GM12878 (cell line): ENCODE results near the gene LAD1. TPM values are rescaled to one million over a fixed set of nuclear protein-coding genes. Genes with fewer than 3 reads are reported as not detected.

Source experiments
- ATAC-seq: fragments of 200-7000 bp; cut with Tn5 transposase; 3 replicates; pipeline ENCODE4 v1.9.1; 2020; ENCODE audit warnings: mild to moderate bottlenecking, moderate library complexity
- BruUV-seq: library from RNA; stranded (reverse); fragments of 400-500 nt; replicated peaks from 2 replicates; lab custom pipeline; 2021; lab: Mats Ljungman, UMichigan
- CTCF ChIA-PET: fragments of 300-600 bp; sonication (Branson Sonifier 250); formaldehyde crosslinking; extraction: SDS; loops from one replicate; lab custom pipeline; 2021; ENCODE audit warnings: inconsistent platforms; lab: Yijun Ruan, JAX
- POLR2A ChIA-PET: fragments of 350-600 bp; formaldehyde crosslinking; extraction: SDS; loops from one replicate; lab custom pipeline; 2021; ENCODE audit warnings: inconsistent platforms; lab: Charles Lee
- RAD21 ChIA-PET: fragments of 300-600 bp; sonication (Branson Sonifier 250); formaldehyde crosslinking; loops from one replicate; lab custom pipeline; 2023; ENCODE audit warnings: antibody characterized with exemption; ENCODE audit not compliant: unreplicated experiment; lab: Charles Lee
- SMC1A ChIA-PET: fragments of 300-600 bp; sonication (Branson Sonifier 250); formaldehyde crosslinking; loops from one replicate; lab custom pipeline; 2023; ENCODE audit not compliant: unreplicated experiment, uncharacterized antibody; lab: Charles Lee
- DNase-seq: peaks from one replicate; pipeline ENCODE4 v3.0.0-alpha.2; 2011; ENCODE audit warnings: low read depth, low spot score
- FAIRE-seq: peaks from 3 replicates; lab custom pipeline; 2011; peaks lifted over from hg19 to GRCh38; lab: Jason Lieb, UNC
- H2AFZ ChIP-seq: 2 replicates; pipeline ENCODE4 v1.6.0; 2011; ENCODE audit warnings: low read depth, low read length, control low read depth; ENCODE audit not compliant: control insufficient read depth
- H3K27ac ChIP-seq: 2 replicates; pipeline ENCODE4 v1.5.1; 2011; ENCODE audit warnings: control low read depth; ENCODE audit not compliant: control insufficient read depth, insufficient read depth
- H3K27me3 ChIP-seq, 2 experiments: replicated peaks in 1 of 2; 2 replicates each; pipeline versions ENCODE4 v1.6.0 to v1.6.1; 2011; ENCODE audit warnings: low read length in 1 of 2; ENCODE audit not compliant: control insufficient read depth in 2 of 2, insufficient read depth in 2 of 2
- H3K36me3 ChIP-seq, 2 experiments: 2 replicates each; pipeline ENCODE4 v1.5.1; 2011; ENCODE audit warnings: low read length in 1 of 2; ENCODE audit not compliant: control insufficient read depth in 2 of 2, insufficient read depth in 2 of 2
- H3K4me1 ChIP-seq: 2 replicates; pipeline ENCODE4 v1.6.1; 2011; ENCODE audit warnings: mild to moderate bottlenecking, low read length, moderate library complexity, mixed read lengths; ENCODE audit not compliant: control insufficient read depth, insufficient read depth
- H3K4me2 ChIP-seq: 2 replicates; pipeline ENCODE4 v1.6.0; 2011; ENCODE audit warnings: control low read depth; ENCODE audit not compliant: control insufficient read depth, insufficient read depth
- H3K4me3 ChIP-seq: fragments of 200-600 bp; sonication (generic); 2 replicates; pipeline ENCODE4 v1.5.1; 2016
- H3K79me2 ChIP-seq: 2 replicates; pipeline ENCODE4 v1.6.0; 2011; ENCODE audit warnings: low read length; ENCODE audit not compliant: control insufficient read depth, insufficient read depth
- H3K9ac ChIP-seq: 2 replicates; pipeline ENCODE4 v1.8.0; 2011; ENCODE audit warnings: low read length, control low read depth, mixed read lengths; ENCODE audit not compliant: control insufficient read depth, insufficient read depth
- H3K9me3 ChIP-seq: replicated peaks from 3 replicates; pipeline ENCODE4 v1.5.1; 2011; ENCODE audit warnings: mild to moderate bottlenecking, low read length; ENCODE audit not compliant: control insufficient read depth, insufficient read depth
- H4K20me1 ChIP-seq: 2 replicates; pipeline ENCODE4 v1.6.0; 2011; ENCODE audit not compliant: control insufficient read depth, insufficient read depth
- CBX3 ChIP-seq: fragments of 200-600 bp; sonication (generic); IDR thresholded peaks from 2 replicates; pipeline ENCODE4 v1.6.1; 2016; ENCODE audit warnings: low read depth, borderline replicate concordance
- CHD4 ChIP-seq: fragments of 200-600 bp; sonication (generic); IDR thresholded peaks from 2 replicates; pipeline ENCODE4 v1.6.1; 2016; ENCODE audit warnings: mild to moderate bottlenecking
- DPF2 ChIP-seq: fragments of 450-650 bp; IDR thresholded peaks from 2 replicates; pipeline ENCODE4 v1.6.1; 2017; ENCODE audit warnings: mild to moderate bottlenecking
- KDM1A ChIP-seq: fragments of 200-600 bp; sonication (generic); IDR thresholded peaks from 2 replicates; pipeline ENCODE4 v1.6.1; 2016; ENCODE audit warnings: borderline replicate concordance
- NFYA ChIP-seq: IDR thresholded peaks from 2 replicates; pipeline ENCODE4 v1.6.1; 2011; ENCODE audit warnings: low read depth, mild to moderate bottlenecking, low read length, improper control_type of control experiment, borderline replicate concordance
- PML ChIP-seq: IDR thresholded peaks from 2 replicates; pipeline ENCODE4 v1.6.1; 2012; ENCODE audit warnings: low read length, inconsistent platforms
- RFX5 ChIP-seq: IDR thresholded peaks from 2 replicates; pipeline ENCODE4 v1.6.1; 2011; ENCODE audit warnings: low read depth, low read length, improper control_type of control experiment
- SIX5 ChIP-seq: IDR thresholded peaks from 2 replicates; pipeline ENCODE4 v1.6.1; 2011; ENCODE audit warnings: mild to moderate bottlenecking, low read depth, low read length, moderate library complexity; ENCODE audit not compliant: severe bottlenecking
- SMAD1 ChIP-seq: fragments of 450-650 bp; IDR thresholded peaks from 2 replicates; pipeline ENCODE4 v1.6.1; 2018; ENCODE audit warnings: mild to moderate bottlenecking, low read depth; ENCODE audit not compliant: partially characterized antibody
- STAT3 ChIP-seq: IDR thresholded peaks from 2 replicates; pipeline ENCODE4 v1.6.1; 2011; ENCODE audit warnings: low read depth, low read length, improper control_type of control experiment
- TAF1 ChIP-seq: IDR thresholded peaks from 2 replicates; pipeline ENCODE4 v1.6.1; 2011; ENCODE audit warnings: mild to moderate bottlenecking, low read depth, low read length, borderline replicate concordance
- TBL1XR1 ChIP-seq: IDR thresholded peaks from 2 replicates; pipeline ENCODE4 v1.6.1; 2012; ENCODE audit warnings: low read depth, low read length, improper control_type of control experiment
- ZNF687 ChIP-seq: fragments of 450-650 bp; IDR thresholded peaks from 2 replicates; pipeline ENCODE4 v1.6.1; 2017; ENCODE audit warnings: mild to moderate bottlenecking, moderate library complexity
- WGBS: methylation state at CpG from one replicate; pipeline ENCODE4 v1.1.6; 2016; ENCODE audit warnings: low lambda C conversion rate; ENCODE audit not compliant: insufficient replicate concordance, insufficient coverage; ENCODE audit errors: missing lambda C conversion rate; 5-methylcytosine and 5-hydroxymethylcytosine counted together
- in situ Hi-C: fragments of 300-500 bp; cut with MboI; formaldehyde crosslinking; loops from 9 replicates; pipeline ENCODE4 v1.14.3; 2018; ENCODE audit warnings: mixed read lengths
- intact Hi-C: fragments of 100-400 bp; cut with micrococcal nuclease; formaldehyde crosslinking; loops from one replicate; pipeline ENCODE4 v1.14.2; 2022; ENCODE audit not compliant: unreplicated experiment
- polyA plus RNA-seq, 11 experiments: library from polyadenylated mRNA; depleted of rRNA in 4 of 11; unstranded in 6 of 11; stranded (reverse) in 5 of 11; fragments of >200 nt; fragmentation: Nextera tagmentation in 4 of 11; fragmentation: Illumina TruSeq in 1 of 11; extraction: Ambion mirVana in 4 of 11; extraction: Trizol in 1 of 11; gene quantifications; 1 replicate in 1 of 11; 2 replicates in 10 of 11; pipeline versions ENCODE4 v1.2.1 to v1.2.3, GENCODE V29; 2011 to 2016; ENCODE audit warnings: inconsistent platforms in 2 of 11, missing spikeins in 2 of 11, low read depth in 1 of 11
- total RNA-seq, 4 experiments: library from RNA; depleted of rRNA in 3 of 4; stranded (reverse); fragments of >200 nt in 3 of 4; fragmentation: Illumina TruSeq in 1 of 4; extraction: Trizol in 1 of 4; gene quantifications; 2 replicates each; pipeline versions ENCODE4 v1.2.1 to v1.2.3, GENCODE V29; 2013 to 2021

LAD1 gene
- total and polyA plus RNA-seq, 10 of the 15 experiments (the other 5 are each of a cell fraction or from before 2014, with no cell fraction given) = 0.05 to 0.48 (median 0.32) TPM; not detected in 3

GRCh38 chr1:201391225-201391624 is 7.9 kb downstream of the LAD1 start:
- Histone ChIP-seq H3K4me3 (no peak overlapping the region), H3K36me3 (no peaks in the 10 kb centered on the region), H3K4me1 (peaks cover 12% of the 10 kb centered on the region), H4K20me1 (no peaks in the 10 kb centered on the region), H3K79me2 (no peaks in the 10 kb centered on the region), H3K9me3 (no peaks in the 10 kb centered on the region), H3K27me3 (no peaks in the 10 kb centered on the region), H3K27ac (no peak overlapping the region), H3K9ac (no peak overlapping the region), H3K4me2 (no peak overlapping the region), H2AFZ (no peak overlapping the region)
- ChIA-PET CTCF (interaction anchor here (0.9 to 17.8 kb wide), 3 partner anchors 15 to 121 kb away, joined by 3 to 623 read pairs (median 5); no protein-coding TSS in a partner anchor), SMC1A (interaction anchor here (19.4 kb wide), 1 partner anchor 14 kb away, joined by 374 read pairs; no protein-coding TSS in a partner anchor), RAD21 (interaction anchor here (17.4 kb wide), 1 partner anchor 15 kb away, joined by 340 read pairs; no protein-coding TSS in a partner anchor), POLR2A (interaction anchor here (0.5 to 18.2 kb wide), 2 partner anchors 14 to 139 kb away, joined by 3 to 228 read pairs; no protein-coding TSS in a partner anchor)
- no TSS peak for BruUV-seq
- FAIRE-seq = no peak
- no peak for DNase-seq
- no peak for ATAC-seq
- intact Hi-C loops = no loop called here
- 0% methylated on average over 1 of the region's 1 CpG for WGBS
- no peak for TF ChIP-seq CBX3
- TF ChIP-seq PML = no peak
- TF ChIP-seq SIX5 = no peak
- TF ChIP-seq NFYA = no peak
- TF ChIP-seq CHD4 = no peak
- TF ChIP-seq DPF2 = no peak
- TF ChIP-seq STAT3 = no peak
- no peak for TF ChIP-seq RFX5
- no peak for TF ChIP-seq ZNF687
- no peak for TF ChIP-seq KDM1A
- no peak for TF ChIP-seq TAF1
- no peak for TF ChIP-seq SMAD1
- TF ChIP-seq TBL1XR1 = no peak
- in situ Hi-C loops = no loop called here
